ENCODE results near the gene LRRC75B. TPM values are rescaled to one million over a fixed set of nuclear protein-coding genes. Genes with fewer than 3 reads are reported as not detected.

LRRC75B gene
- total RNA-seq, 1 donor, result 10.0 TPM

Other genes with a start within 250 kb of the LRRC75B start
- 12.4 TPM for gene ADORA2A, start 165.5 kb downstream of the LRRC75B start, total RNA-seq
- gene UPB1, start 97.7 kb downstream of the LRRC75B start, total RNA-seq, result under 0.01 TPM
- 306 TPM for gene GUCD1, start 37.9 kb downstream of the LRRC75B start, total RNA-seq
- gene SNRPD3, start 37.1 kb downstream of the LRRC75B start, total RNA-seq, result 134 TPM
- 18.6 TPM for gene GGT1, start 10.1 kb upstream of the LRRC75B start, total RNA-seq
- gene PIWIL3, start 181.6 kb upstream of the LRRC75B start, total RNA-seq, result under 0.01 TPM
- gene SGSM1, start 213.1 kb upstream of the LRRC75B start, total RNA-seq, result 1.1 TPM

Data from hematopoietic multipotent progenitor cell (in vitro differentiated cells).